ENCODE data around the gene COL4A2.

COL4A2 gene

GRCh38 chr13:110290826-110291225, 16.3 kb upstream of the COL4A2 start:
- no peak for DNase-seq (ENCODE audit: low spot score)

DNA sequence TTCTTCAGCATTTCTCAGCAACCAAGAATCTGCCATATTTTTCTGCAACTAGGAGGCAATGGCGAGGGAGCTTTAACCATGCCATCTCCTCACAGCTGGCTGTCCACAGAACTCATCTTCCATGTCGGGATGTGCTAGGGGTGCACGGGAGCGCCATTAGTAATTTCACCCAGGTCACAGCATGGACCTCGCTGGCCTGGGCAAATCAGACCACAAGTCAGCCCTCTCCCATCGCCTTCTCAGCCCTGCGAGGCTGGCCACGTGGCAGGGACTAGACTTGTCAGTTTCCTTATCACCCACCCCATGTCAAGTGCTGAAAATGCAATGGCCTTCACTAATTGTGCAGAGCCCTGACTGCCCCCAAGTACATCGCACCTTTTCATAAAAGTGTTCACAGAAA, 15.8 kb upstream of the COL4A2 start:
- DNase-seq (ENCODE audit: low spot score) = no peak

- no peak for DNase-seq (ENCODE audit: low spot score)
Observed at GRCh38 chr13:110293037-110293436, 14.0 kb upstream of the COL4A2 start.

- DNase-seq (ENCODE audit: low spot score) = no peak
Observed at GRCh38 chr13:110293649-110294048, 13.4 kb upstream of the COL4A2 start.

DNA sequence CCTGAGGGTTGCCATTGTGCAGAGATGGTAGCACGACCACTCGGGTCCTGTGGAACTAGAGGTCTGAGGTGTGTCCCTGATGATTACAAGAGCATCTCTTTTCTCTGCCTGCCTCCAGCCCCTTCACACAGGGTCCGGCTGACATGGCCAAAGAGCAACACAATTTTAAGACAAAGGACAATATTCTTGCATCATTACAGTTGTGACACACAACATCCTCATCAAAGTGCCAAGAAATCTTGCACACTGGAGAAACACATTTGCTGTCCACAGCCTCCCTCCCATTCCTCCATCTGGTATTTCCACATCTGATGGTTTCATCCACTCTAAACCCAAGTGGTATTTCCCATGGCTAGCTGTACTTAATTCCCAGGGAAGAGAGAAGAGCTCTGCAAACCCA, 12.9 kb upstream of the COL4A2 start:
- DNase-seq (ENCODE audit: low spot score) = no peak

- no peak for DNase-seq (ENCODE audit: low spot score)
Observed at GRCh38 chr13:110294622-110295021, 12.5 kb upstream of the COL4A2 start.

- no peak for DNase-seq (ENCODE audit: low spot score)
Observed at GRCh38 chr13:110297011-110297410, 10.1 kb upstream of the COL4A2 start.

GRCh38 chr13:110297766-110298504, 9.1 kb upstream of the COL4A2 start:
- no peak for DNase-seq (ENCODE audit: low spot score)

DNA sequence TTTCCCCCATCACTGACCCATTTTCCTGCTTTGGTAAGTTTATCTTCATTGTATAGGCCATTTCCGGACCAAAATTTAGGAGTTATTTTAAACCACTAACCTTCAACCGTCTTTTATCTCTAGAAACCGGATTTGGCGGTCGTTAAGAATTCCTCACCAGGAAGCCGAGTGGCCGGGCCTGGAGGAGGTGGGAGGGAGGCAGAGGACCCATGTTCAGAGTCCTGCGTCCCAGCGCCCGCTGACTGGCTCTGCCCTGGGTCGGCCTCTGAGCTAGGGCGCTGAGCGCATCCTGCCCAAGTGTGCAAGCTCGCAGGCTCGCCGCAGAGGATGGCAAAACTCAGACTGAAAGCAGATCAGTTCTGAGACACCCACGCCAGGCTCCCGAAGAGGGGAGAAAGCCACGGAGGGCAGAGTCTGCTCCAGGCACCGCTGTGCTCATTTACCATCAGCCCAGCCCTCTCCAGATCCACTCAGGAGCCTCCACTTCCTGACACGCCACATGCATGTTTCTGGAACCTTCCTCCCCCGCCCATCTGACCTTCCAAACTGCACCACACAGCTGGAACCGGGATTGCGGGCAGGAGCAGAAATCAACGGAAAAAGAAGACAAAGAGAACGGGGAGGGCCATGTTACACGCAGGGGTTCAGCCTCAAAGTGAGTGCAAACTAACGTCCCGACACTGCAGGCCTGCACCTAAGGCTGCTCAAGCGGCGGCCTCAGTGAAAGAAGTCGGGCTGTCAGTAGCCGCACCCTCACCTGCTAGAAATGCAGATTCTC, 8.4 kb upstream of the COL4A2 start:
- DNase-seq (ENCODE audit: low spot score) = no peak

DNA sequence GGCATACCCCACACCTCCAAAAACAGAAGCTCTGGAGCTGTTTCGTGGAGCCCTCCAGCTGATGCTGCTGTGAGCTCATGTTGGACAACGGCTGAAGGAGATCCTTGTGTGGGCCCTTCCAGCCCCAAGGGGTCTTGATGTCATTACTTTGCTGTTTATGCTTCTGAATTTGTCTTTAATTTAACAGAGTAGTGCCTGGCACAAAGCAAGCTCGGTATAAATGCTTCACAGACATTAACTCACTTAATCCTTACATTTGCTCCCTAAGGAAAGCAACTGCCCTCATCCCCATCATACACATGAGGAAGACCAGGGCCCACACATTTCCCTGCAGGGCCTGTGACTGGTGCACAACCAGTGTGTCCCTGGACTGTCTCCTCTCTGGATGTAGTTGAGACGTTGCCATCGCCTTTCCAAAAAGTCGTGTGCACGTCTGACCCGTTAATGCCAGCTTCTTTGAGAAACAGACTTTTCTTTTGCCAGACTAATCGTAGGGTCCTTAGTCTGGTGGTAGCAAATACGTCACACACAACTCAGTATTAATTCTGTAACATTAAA, 7.7 kb upstream of the COL4A2 start:
- no peak for DNase-seq (ENCODE audit: low spot score)

DNA sequence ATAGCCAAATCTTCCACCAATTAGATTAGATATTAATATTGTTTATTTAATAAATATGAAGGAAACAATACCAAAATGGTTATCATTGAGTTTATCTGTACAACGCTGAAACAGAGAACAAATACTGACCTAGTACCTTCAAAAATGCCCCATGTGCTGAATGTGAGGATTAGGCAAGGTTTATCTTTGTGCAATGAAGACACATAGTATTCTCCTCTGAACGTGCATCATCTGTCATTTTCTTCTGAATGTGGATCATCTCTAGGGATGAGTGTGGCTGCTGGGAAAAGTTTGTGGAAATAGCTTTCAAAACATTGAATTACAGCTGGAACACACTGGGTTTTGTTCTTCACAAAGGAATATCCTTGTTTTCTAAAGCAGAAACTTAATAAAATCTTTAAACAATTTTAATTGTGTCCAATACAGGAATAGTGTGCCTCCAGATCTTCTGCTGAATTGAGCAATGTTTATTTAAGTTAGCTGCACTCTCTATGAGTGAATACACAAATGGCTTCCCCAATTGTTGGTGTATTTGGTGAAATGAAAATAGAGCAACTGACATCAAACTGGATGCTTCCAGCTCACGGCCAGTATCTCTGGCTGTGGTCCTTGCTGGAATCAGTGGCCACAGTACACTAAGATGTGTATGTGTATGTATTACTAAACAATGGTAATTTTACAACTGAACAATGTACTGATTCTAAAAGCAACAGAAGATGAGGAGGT, 6.8 kb upstream of the COL4A2 start:
- no peak for DNase-seq (ENCODE audit: low spot score)

DNA sequence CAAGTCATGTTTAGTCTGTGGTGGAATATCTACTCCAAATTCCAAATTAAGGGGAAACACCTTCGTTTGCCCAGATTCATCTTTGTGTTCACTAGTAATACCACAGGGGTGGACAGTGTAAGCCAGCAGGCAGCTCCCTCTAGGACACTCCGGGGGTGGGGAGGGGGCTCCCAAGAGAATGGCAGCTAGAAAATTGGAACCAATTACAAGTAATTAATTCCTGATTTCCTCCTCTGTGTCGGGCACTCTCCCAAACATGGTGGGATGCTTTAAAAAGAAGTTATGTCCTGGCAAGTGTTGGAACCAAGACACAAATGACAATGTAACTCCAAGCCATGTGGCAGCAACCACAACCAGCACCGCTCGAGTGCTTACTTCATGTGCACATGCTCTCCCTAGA, 6.0 kb upstream of the COL4A2 start:
- no peak for DNase-seq (ENCODE audit: low spot score)

DNA sequence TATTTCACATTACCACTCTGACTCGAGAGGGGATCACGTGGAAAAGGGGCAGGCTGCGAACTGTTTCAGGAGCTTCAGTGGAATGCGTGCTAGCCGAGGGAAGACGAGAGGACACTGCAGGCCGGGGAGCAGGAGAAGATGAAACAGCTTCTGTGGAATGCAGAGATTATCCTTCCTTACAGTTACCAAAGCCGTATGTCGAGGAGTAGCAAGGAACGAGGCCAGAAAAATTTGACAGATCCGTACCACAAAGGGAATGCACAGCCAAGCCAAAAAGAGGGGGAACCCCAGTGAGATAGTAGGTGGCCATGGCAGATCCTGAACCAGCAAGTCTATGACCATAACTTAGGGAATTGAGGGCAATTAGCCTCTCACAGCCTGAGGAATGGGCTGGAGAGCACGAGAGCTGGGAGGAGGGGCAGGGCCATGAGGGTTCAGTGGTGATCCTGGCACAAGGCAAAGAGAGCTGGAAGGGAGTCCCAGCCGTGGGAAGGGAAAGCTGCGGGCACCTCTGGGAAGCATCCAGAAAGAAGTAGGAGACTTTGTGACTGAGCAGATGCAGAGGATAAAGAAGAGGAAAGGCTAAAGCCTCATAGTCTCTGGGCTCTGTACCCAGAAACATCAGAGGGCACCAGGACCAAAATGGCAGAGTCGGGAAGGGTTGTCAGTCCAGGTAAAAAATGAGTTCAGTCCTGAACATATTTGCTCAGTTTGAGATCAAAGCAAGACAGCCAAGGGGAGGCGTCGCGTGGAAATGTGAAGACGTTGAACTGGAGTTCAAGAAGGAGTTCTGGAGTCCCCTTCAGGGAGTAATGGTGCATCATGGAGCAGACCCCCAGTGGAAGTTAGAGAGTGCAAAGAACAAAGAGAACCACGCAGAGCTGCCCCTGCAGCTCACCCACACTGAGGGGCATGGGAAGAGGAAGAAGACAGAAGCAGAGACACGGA, 5.2 kb upstream of the COL4A2 start:
- DNase-seq (ENCODE audit: low spot score) = peak; percentile 71

DNA sequence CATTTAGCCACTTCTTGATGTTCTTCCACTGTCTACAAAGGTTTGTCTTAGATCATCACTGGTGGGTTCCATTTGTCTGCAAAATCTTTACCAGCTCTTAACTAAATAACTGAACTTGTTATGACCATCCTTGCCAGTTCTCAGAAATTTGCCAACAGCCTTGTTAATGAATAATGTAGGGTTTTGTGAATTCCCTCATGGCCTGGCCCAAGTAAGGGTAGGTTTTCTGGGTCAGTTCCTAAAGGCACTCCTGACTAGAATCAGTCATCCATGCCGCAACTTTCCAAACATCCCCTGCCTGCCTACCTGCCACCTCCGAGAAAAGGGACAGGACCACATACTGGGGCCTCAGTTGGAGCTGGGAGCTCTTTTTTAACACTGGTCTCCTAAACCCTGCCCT, 4.1 kb upstream of the COL4A2 start:
- DNase-seq (ENCODE audit: low spot score) = no peak

- no peak for DNase-seq (ENCODE audit: low spot score)
Observed at GRCh38 chr13:110303644-110304043, 3.4 kb upstream of the COL4A2 start.

DNA sequence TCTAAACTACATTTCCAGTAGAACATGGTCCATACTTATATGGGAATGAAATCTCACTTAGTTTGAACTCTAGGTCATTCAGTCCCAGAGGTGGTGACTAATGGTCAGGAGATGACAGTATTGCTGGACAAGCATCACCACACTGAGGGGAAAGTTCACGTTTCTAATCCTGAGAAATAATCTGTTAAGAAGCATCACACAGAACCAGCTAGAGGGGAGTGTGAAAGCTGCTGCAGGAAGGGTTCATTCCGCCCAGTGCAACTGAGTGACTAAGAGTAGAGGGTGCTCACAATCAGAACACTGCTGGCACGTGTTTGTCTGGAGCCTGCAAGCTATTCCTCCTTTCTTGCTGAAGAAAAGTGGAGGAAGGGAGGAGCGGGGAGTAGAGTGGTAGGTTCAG, 2.8 kb upstream of the COL4A2 start:
- peak; percentile 77 for DNase-seq (ENCODE audit: low spot score)

GRCh38 chr13:110305001-110305400, 2.1 kb upstream of the COL4A2 start:
- DNase-seq (ENCODE audit: low spot score) = no peak

DNA sequence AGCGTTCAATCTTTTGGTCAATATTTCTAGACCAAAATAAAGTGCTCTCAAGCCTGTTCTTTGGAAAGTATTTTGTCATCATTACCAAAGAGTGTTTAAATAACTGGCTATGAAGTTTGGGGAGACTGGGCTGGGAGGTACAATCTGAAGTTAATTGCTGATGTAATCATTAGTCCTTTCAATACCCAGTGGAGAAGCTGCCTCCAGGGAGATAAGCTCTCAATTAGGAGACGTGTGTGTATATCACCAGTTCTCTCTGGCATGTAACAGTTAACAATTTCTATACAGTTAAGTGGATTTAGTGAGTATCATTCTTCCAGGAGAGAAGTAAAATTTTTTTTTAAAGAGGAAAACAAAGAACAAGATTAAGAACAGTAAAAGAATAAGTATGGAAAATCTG, 1.5 kb upstream of the COL4A2 start:
- DNase-seq (ENCODE audit: low spot score) = no peak

- DNase-seq (ENCODE audit: low spot score) = no peak
Observed at GRCh38 chr13:110305949-110306339, 1.1 kb upstream of the COL4A2 start.

- DNase-seq (ENCODE audit: low spot score) = no peak
Observed at GRCh38 chr13:110306340-110306959, 634 bp upstream of the COL4A2 start.

Data from hepatic stellate cell (primary cell).